Measurements from ENCODE around the gene RPS6KA1. TPM values are rescaled to one million over a fixed set of nuclear protein-coding genes. Genes with fewer than 3 reads are reported as not detected.
"Not testable (repeated sequence)": the region's sequence is repeated elsewhere in the genome, so short reads cannot be mapped to it uniquely, and the experiment has no call there.

Gene RPS6KA1
- total RNA-seq, 1 experiment from 2014 or later: 23.7 TPM

GRCh38 chr1:26602378-26602959 lies 72.9 kb downstream of the RPS6KA1 start:
- DNase-seq (ENCODE audit: low read depth in 1 of 2, low spot score in 2 of 2): peak in 1 of 2 experiments; percentile 66

GRCh38 chr1:26603856-26604255 lies 74.3 kb downstream of the RPS6KA1 start:
- Histone ChIP-seq H3K4me3 (no peak overlapping the region), H3K27ac (no peak overlapping the region), H3K9me3 (replicated peaks) (no peaks in the 10 kb centered on the region), H3K27me3 (replicated peaks) (no peaks in the 10 kb centered on the region), H3K36me3 (no peaks in the 10 kb centered on the region), H3K4me1 (replicated peaks) (no peaks in the 10 kb centered on the region)
- DNase-seq (ENCODE audit: low read depth in 1 of 2, low spot score in 2 of 2): no peak

More at GRCh38 chr1:26602378-26602959, 72.9 kb downstream of the RPS6KA1 start:
- Histone ChIP-seq H3K27me3 (replicated peaks) (no peaks in the 10 kb centered on the region), H3K4me3 (no peak overlapping the region), H3K27ac (no peak overlapping the region), H3K36me3 (no peaks in the 10 kb centered on the region), H3K4me1 (replicated peaks) (no peaks in the 10 kb centered on the region), H3K9me3 (replicated peaks) (no peaks in the 10 kb centered on the region)

- H3K9me3 ChIP-seq (replicated peaks): no peaks in the 10 kb centered on the region
- H3K36me3 ChIP-seq: no peaks in the 10 kb centered on the region
- no peaks in the 10 kb centered on the region for H3K4me1 ChIP-seq (replicated peaks)
- no peaks in the 10 kb centered on the region for H3K27me3 ChIP-seq (replicated peaks)
- no peak for DNase-seq (ENCODE audit: low read depth in 1 of 2, low spot score in 2 of 2)
- no peak overlapping the region for H3K4me3 ChIP-seq
- no peak overlapping the region for H3K27ac ChIP-seq
Observed at GRCh38 chr1:26607186-26607585, 77.6 kb downstream of the RPS6KA1 start.

GRCh38 chr1:26608895-26609294 lies 79.3 kb downstream of the RPS6KA1 start:
- Histone ChIP-seq H3K4me1 (replicated peaks) (no peaks in the 10 kb centered on the region), H3K36me3 (no peaks in the 10 kb centered on the region), H3K27me3 (replicated peaks) (no peaks in the 10 kb centered on the region), H3K27ac (no peak overlapping the region), H3K4me3 (no peak overlapping the region), H3K9me3 (replicated peaks) (no peaks in the 10 kb centered on the region)
- DNase-seq (ENCODE audit: low read depth in 1 of 2, low spot score in 2 of 2): no peak

- Histone ChIP-seq H3K4me3 (no peak overlapping the region), H3K27ac (no peak overlapping the region), H3K27me3 (replicated peaks) (no peaks in the 10 kb centered on the region), H3K9me3 (replicated peaks) (no peaks in the 10 kb centered on the region), H3K36me3 (no peaks in the 10 kb centered on the region), H3K4me1 (replicated peaks) (no peaks in the 10 kb centered on the region)
- no peak for DNase-seq (ENCODE audit: low read depth in 1 of 2, low spot score in 2 of 2)
Observed at GRCh38 chr1:26610781-26611180, 81.2 kb downstream of the RPS6KA1 start.

GRCh38 chr1:26612627-26613026 lies 83.1 kb downstream of the RPS6KA1 start:
- not testable (repeated sequence) for H3K36me3 ChIP-seq; DNase-seq (ENCODE audit: low read depth in 1 of 2, low spot score in 2 of 2); H3K27ac ChIP-seq; H3K4me3 ChIP-seq; H3K4me1 ChIP-seq (replicated peaks); H3K27me3 ChIP-seq (replicated peaks); H3K9me3 ChIP-seq (replicated peaks)

GRCh38 chr1:26614655-26615411 lies 85.3 kb downstream of the RPS6KA1 start:
- H3K4me1 ChIP-seq (replicated peaks): peaks cover 8% of the 10 kb centered on the region
- no peak overlapping the region for H3K27ac ChIP-seq
- H3K9me3 ChIP-seq (replicated peaks): no peaks in the 10 kb centered on the region
- H3K36me3 ChIP-seq: no peaks in the 10 kb centered on the region
- H3K4me3 ChIP-seq: no peak overlapping the region
- no peak for DNase-seq (ENCODE audit: low read depth in 1 of 2, low spot score in 2 of 2)
- H3K27me3 ChIP-seq (replicated peaks): no peaks in the 10 kb centered on the region

GRCh38 chr1:26616881-26617280 lies 87.3 kb downstream of the RPS6KA1 start:
- Histone ChIP-seq H3K4me3 (no peak overlapping the region), H3K27ac (no peak overlapping the region), H3K36me3 (no peaks in the 10 kb centered on the region), H3K27me3 (replicated peaks) (no peaks in the 10 kb centered on the region), H3K9me3 (replicated peaks) (no peaks in the 10 kb centered on the region), H3K4me1 (replicated peaks) (peaks cover 19% of the 10 kb centered on the region)
- DNase-seq (ENCODE audit: low read depth in 1 of 2, low spot score in 2 of 2): no peak

- DNase-seq (ENCODE audit: low read depth in 1 of 2, low spot score in 2 of 2): no peak
- Histone ChIP-seq H3K4me3 (no peak overlapping the region), H3K9me3 (replicated peaks) (no peaks in the 10 kb centered on the region), H3K4me1 (replicated peaks) (peaks cover 21% of the 10 kb centered on the region), H3K27me3 (replicated peaks) (no peaks in the 10 kb centered on the region), H3K27ac (no peak overlapping the region), H3K36me3 (no peaks in the 10 kb centered on the region)
Observed at GRCh38 chr1:26618561-26618960, 89.0 kb downstream of the RPS6KA1 start.

Other genes with a start within 250 kb of the RPS6KA1 start
- 36.5 and 38.9 TPM in 2 replicates for gene SH3BGRL3, start 249.7 kb upstream of the RPS6KA1 start, total RNA-seq (2014; rRNA removed; shearing (Covaris generic))
- 4.0 and 12.0 TPM in 2 replicates for gene UBXN11, start 223.1 kb upstream of the RPS6KA1 start, total RNA-seq (2014; rRNA removed; shearing (Covaris generic))
- gene CD52, start 211.8 kb upstream of the RPS6KA1 start, total RNA-seq (2014; rRNA removed; shearing (Covaris generic)): not detected in 2 replicates
- gene CRYBG2, start 175.6 kb upstream of the RPS6KA1 start, total RNA-seq (2014; rRNA removed; shearing (Covaris generic)): not detected in 2 replicates
- gene ZNF683, start 157.0 kb upstream of the RPS6KA1 start, total RNA-seq (2014; rRNA removed; shearing (Covaris generic)): not detected in 2 replicates
- not detected in 2 replicates for gene LIN28A, start 118.9 kb upstream of the RPS6KA1 start, total RNA-seq (2014; rRNA removed; shearing (Covaris generic))
- 26.6 and 36.7 TPM in 2 replicates for gene DHDDS, start 97.4 kb upstream of the RPS6KA1 start, total RNA-seq (2014; rRNA removed; shearing (Covaris generic))
- 897 and 1,026 TPM in 2 replicates for gene HMGN2, start 57.3 kb upstream of the RPS6KA1 start, total RNA-seq (2014; rRNA removed; shearing (Covaris generic))
- gene ARID1A, start 166.3 kb downstream of the RPS6KA1 start, total RNA-seq (2014; rRNA removed; shearing (Covaris generic)): 22.2 and 23.4 TPM in 2 replicates

All from SJSA1 (cell line).